GM19468 (cell line): ENCODE results near the gene PPP1R7.

Experiments
- ATAC-seq: cut with Tn5 transposase; IDR thresholded peaks from one replicate; pipeline ENCODE4 v1.9.1; 2021; ENCODE audit warnings: mild to moderate bottlenecking, moderate library complexity, moderate number of reproducible peaks; ENCODE audit not compliant: unreplicated experiment; ENCODE audit errors: extremely low read depth

PPP1R7 gene

GRCh38 chr2:241224018-241224850, 74.0 kb downstream of the PPP1R7 start:
- no peak for ATAC-seq

DNA sequence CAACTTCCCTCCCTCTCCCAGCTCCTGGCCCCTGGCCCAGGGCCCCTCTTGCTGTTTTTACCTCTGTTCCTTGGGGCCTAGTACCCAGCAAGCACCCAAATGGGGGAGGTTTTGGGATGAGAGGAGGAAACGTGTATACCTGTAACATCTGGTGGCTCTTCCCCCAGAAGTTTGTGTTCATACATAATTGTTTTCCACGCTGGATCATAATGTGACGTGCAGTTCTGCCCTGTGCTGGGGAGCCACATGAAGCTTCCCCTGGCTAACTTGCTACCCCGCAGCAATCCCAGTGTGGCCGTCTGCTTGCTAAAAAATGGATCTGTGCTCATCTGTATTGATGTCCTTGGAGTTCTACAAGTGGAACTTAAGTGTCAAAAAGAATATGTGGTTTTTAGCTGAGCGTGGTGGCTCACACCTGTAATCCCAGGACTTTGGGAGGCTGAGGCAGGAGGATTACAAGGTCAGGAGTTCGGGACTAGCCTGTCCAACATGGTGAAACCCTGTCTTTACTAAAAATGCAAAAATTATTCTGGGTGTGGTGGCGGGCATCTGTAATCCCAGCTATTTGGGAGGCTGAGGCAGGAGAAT, 74.7 kb downstream of the PPP1R7 start:
- no peak for ATAC-seq

GRCh38 chr2:241225545-241225944, 75.3 kb downstream of the PPP1R7 start:
- ATAC-seq = no peak

DNA sequence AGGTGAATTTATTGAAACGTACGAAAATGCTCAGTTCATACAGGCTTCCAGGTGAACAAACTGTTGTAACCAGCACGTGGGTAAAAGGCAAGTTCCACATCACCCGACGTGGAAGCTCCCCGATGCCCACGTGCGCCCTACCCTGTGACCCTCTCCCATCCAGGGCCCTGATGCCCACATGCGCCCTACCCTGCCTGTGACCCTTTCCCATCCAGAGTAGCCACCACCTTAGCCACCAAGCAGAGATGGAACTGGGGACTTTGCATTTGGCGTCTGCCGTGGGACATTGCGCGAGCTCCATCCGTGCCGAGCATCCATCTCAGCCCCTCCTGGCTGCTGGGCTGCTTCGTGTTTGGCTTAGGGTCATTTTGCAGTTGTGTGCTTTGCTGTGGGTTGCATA, 75.7 kb downstream of the PPP1R7 start:
- ATAC-seq = no peak

DNA sequence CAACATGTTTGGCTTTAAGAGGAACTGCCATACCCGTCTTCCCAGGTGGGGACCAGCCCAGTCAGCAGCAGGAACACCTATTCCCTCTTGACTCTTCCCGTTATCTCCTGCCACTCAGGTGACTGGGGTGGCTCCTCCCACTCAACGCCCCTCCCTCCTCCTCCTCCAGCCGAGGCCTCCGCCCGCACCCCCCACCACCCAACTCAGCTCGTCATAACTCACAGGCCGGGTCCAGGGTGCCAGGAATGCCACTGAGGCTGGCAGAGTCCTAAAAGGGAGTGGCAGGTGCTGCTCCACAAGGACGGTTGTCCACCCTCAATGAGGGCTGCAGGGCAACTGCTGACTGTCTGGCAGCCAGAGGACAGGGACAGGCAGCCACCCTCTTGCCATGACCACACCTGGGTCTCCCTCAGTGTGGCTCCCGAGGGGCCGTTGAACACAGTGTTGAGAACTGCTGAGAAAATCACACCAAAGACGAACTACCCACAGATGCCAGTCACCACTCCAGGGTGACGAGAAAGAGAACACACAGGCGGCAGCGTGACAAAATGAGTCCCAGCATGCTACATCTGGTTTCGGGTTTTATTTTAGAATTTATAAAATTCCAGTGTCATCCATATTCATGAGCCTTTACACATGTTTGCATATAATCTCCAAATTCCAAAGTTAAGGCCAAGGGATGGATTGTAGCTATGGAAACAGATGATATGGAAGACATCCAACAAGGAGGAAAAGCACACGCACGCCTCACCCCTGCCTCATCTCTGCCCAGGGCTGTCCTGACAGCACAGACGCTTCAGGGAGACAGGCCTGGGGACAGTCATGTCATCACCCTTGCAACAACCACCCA, 76.7 kb downstream of the PPP1R7 start:
- ATAC-seq = no peak

GRCh38 chr2:241227594-241227993, 77.3 kb downstream of the PPP1R7 start:
- ATAC-seq = no peak

GRCh38 chr2:241228081-241228859, 78.0 kb downstream of the PPP1R7 start:
- ATAC-seq = no peak

- no peak for ATAC-seq
These were observed 78.7 kb downstream of the PPP1R7 start for GRCh38 chr2:241228860-241229516.

DNA sequence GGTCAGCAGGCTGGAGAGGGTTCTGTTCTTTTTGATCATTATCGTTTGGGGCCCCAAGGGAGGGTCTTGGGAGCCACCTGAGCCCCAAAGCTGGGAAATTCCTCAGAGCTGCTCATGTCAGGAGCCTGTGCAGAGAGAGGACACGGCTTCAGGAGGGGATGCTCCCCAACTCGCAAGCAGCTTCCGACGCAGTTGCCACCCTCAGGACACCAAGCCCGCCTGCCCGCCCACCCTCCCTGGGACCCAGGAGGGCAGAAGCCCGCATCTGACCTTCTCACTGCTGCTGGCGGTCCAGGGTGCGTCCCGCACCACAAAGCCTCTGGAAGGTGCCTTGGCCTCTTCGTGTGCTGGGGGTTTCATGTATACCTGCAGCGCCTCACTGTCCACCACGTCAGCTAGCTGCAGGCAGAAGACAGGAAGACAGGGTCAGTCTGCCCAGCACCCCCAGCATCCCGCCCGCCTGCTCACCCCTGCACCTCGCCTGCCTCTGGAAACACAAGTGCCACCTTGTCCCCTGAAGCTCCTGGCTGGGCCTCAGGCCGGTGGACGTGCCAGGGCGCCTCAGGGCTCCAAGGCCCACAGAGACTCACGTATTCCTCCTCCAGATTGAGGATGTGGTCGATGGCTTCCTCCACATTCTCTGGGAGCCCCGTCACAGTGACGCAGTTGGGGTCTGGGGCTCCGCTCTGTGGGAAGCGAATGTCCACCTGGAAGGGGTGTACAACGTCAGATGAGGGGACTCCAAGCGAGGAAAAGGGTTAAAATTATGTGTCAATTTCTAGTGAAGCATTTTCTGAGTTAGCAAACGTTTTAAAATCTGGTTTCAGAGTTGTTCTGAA, 79.5 kb downstream of the PPP1R7 start:
- no peak for ATAC-seq

DNA sequence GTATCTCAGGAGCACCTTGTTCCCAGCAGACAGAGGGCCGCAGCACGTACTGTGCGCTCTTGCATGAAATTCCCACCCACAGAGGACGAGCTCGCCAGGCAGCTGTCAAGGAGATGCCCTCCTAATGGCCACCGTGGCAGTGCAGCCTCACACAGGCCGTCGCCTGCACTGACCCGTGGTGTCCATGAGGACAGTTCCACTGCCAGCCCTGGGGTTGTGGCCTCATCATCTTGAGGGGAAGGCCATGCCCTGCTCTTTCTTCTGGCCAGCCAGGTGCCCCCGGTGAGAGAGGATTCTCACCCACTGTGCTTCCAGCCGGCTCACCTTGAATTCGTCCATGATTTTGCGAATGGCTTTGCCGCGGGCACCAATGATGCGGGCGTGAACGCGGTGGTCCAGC, 80.2 kb downstream of the PPP1R7 start:
- ATAC-seq = no peak

DNA sequence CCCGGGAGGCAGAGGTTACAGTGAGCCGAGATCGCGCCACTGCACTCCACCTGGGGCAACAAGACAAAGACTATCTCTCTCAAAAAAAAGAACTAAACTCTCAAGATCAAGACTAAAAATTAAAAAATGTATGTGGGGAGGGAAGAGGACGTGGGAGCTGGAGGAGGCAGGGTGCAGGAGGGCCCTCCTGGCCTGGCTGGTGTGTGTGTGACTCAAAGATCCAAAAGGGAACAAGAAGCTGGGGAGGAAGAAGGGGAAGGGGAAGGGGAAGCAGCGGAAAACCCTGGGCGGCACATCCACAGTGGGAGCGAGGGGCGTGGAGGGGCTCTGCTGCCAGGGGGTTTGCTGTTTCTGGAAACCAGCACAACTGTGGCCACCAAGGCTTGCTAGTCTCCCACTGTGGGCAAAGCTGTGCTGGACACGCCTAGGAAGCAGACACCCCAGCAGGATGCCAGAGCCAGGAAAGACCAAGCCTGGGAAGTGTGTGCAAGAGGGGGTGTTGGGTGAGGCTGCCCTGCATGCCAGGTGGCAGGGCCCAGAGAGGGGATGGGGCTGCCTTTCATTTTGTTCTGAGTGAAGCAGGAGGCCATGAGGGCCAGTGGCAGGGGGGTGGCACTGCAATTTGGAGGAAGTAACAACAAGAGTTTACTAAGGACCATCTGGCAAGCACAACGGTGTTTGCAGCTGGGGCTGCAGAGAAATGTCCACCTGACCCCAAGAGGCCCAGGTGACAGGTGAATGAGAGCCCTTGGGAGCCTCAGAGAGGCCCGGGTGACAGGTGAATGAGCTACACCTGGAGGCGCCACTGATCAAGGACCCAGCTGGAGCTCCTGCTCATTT, 82.7 kb downstream of the PPP1R7 start:
- no peak for ATAC-seq
